Fibroblast of peridontal ligament (primary cell): ENCODE data around the gene GCK.
A peak's percentile ranks its signal among the peaks of the same experiment; 100 is the strongest.

Experiments
- DNase-seq: peaks from one replicate; pipeline ENCODE4 v3.0.0-alpha.2; 2010; ENCODE audit errors: extremely low read depth

Gene GCK

DNA sequence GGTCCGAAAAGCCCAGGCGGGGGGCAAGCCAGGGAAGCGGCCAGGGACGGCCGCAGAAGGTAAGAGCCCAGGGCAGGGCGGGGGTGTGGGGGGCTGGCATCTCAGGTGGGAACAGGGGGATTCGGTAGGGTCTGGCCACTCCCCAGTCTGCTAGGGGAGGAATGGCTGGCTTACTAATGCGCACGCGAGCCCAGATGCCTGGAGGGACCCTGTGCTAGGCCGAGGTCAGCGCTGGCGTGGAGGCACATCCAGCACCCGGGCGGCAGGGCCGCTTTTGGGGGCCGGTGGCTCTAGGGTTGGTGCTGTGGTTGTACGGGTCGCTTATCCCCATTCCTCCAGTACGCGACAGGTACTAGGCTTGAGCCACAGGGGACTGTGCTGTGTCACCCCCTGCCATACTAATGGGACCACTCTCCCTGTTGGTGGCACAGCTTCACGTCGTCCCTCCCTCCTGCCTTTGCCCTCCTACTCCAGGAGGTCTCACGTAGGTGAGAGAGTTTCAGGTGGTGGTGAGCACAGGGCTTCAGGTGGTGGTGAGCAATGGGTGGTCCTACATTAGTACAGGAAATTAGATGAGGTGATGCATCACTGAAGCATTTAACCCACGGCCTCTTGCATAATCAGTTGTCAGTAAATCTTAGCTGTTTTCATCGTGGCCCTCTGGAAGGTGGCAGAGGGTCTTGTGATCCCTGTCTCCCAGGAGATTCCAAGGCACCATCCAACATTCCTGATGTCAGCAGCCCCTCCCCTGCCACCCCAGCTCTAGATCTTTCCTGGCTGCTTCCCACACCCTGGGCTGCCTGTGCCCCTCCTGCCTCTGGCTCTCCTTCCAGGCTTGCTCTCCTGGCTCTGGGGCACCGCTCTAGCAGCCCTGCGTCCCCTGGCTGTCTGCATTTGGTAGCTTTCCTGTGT lies 84.1 kb downstream of the GCK start:
- DNase-seq: peak; percentile 65

DNA sequence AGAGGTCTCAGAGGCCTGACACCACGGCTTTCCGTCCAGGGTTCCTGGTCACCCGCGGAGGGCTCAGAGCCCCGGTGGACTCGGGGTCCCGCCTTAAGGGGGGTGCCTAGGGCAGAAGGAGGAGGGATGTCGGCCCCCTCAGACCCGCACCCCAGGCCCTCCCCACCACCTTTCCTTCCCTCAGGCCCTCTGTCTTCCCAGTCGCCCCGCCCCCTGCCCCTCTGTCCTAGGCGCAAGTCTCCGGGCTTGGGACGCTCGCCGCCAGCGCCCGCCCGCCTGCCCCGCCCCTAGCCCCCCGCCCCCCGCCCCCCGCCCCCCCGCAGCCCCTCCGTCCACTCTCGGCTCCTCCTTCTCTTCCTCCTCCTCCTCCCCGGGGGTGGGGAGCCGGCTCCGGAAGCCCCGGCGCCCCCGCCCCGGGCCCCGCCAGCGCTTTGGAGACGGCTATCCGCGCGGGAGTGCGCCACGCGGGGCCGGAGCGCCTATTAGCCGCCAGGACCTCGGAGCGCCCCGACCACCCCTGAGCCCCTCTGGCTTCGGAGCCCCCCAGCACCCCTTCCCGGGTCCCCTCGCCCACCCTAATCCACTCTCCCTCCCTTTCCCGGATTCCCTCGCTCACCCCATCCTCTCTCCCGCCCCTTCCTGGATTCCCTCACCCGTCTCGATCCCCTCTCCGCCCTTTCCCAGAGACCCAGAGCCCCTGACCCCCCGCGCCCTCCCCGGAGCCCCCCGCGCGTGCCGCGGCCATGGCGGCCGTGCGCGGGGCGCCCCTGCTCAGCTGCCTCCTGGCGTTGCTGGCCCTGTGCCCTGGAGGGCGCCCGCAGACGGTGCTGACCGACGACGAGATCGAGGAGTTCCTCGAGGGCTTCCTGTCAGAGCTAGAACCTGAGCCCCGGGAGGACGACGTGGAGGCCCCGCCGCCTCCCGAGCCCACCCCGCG lies 85.0 kb downstream of the GCK start, which contains the start of gene AEBP1:
Gene AEBP1 (plus strand): TSS at position 423 of the 937 bp plus-strand sequence. CDS start 321 bp downstream, at position 744.
- no peak for DNase-seq

DNA sequence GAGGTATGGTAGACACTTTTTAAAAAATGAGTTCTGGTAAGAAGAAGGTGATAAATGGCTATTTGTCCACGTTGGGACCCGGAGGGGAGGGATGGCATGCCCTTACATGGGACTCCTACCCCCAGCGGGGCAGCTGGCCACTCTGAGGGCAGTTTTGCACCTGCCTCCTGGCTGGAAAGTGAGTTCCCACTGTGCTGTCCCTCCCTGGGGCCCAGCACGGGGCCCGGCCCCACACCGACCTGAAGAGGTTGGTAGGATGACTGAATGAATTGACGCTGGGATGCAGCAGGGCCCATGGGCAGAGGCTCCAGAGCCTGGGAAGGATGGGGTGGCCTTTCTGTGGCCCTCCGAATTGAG lies 85.7 kb downstream of the GCK start:
- DNase-seq: no peak

DNA sequence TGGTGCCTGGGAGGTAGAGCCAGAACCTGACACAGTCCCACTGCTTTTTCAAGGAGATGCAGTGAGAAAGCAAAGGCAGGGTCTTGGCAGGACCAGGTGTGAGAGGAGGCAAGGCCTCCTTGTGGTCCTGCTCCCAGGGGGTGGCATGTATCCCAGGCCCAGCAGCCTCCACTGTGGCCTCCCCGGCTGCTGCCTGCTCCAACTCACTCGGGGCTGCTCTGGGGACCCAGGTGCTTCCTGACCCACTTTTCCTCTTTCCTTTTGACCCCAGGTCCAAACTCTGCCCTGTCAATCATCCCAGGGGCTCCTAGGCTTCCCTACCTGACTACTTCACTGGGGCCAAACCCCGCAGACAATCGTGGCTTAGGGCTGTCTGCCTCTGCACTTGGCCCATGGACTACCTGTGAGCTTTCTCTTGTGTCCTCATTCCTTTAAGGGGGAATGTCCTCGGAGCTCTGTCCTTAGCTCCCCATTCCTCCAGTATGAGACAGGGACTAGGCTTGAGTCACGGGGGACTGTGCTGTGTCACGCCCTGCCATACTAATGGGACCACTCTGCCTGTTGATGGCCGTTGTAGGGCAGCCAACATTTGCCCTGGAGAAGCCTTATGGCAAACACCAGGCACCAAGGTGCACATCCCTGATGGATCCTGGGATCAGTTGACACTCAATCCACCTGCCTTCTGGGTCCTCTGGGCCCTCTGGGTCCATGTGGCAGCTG lies 86.2 kb downstream of the GCK start:
- DNase-seq: no peak

DNA sequence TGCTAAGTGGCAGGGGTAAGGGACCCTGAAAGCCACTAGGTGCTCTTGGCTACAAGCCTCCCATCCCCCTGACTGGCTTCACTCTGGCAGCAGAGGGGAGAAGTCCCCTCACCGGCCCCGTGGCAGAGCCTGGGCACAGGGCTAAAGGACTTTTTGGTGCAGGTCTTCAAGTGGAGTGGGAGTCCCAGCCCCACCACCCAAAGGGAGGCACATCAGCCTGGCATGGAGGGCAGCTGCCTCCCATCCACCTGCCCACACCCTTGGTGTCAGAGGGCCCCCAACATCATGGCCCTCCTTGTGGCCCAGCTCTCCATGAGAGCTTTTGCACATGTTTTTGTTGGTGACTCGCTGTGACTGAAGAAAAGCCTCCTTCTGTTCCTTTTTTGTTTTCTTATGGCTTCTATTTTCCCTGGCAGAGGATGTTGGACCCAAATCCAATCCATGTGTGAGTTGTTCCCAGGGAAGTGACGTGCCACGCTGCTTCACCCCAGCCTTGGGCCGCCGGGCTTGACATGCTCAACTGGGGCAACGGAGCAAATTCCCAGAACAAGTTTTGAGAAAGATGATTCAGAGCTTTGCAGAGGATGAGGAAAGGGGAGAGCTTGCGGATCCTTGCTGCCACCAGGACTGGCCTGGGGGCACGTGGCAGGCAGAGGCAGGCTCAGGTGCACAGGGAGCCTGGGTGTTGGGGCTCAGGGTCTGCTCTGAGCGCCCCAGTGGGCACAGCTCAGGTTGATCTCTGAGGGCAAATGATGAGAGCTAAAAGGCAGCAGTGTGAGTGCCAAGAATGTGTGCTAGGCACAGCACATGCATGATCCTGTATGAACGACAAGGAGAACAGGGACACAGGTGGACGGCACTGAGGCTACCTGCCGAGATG lies 87.0 kb downstream of the GCK start:
- DNase-seq: peak; percentile 95

DNA sequence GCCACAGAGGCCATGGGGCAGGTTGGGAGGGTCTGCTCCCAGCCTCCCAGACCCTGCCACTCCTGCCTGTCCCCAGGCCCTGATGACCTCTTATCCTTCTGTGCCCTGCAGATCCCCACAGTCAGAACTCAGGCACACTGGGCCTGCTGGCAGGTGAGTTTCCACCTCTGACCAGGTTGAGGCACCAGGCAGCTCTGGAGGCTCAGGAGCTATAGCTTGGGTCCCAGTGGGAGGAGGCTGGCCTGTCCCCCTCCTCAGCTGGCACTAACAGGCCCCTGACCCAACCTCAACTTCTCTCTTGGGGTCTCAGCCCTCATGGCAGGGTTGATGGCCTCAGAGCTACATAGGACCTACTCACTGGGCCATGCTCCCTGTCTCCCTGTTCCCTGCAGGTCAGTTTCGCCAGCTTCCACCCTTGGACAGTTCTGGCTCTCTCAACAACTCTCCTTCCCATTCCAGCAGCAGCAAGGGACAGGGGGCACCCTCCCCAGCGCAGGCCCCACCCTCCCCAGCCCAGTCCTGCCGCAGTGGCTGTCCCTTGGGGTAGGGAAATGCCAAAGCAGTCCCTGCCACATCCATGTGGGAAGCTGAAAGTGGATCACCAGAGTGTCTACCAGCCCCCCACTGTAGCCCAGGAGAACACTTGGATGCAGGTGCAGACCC lies 87.8 kb downstream of the GCK start:
- DNase-seq: no peak

DNA sequence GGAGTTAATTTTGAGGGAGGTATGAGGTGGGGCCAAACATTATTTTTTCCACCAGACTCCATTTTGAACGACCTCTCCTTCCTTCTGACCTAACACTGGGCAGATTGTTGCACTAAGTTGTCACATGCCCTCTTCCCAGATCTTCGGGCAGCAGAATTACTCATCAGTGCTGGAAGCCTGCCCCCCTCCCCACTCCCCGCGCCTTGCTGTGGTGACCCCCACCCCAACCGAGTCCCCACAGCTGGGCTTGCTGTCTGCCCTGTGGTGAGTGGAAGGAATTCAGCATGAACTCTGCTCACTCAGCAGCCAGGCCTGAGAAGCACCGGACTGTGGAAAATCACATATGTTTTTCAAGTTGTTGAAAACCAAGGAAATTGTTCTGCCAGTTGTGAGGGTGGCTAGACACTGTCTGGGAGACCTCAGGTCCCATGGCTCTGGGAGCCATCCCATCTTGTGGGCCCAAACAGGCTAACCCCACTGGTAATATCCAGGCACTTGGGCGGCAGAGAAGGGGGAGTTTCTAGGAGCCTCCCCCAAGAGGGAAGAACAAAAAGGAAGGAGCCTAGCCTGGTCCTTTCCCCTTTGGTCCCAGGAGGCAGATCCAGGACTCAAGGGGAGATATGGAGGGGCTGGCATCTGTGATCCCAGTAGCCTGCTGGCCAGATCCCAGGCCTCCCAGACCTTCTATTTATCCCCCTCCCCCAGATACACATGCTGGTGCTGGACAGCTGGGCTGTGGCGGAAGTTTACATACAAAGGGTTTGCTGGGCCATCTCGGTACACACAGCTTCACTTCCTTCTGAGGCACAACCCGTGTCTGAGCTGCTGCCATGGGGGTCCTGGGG lies 88.6 kb downstream of the GCK start:
- peak; percentile 94 for DNase-seq

DNA sequence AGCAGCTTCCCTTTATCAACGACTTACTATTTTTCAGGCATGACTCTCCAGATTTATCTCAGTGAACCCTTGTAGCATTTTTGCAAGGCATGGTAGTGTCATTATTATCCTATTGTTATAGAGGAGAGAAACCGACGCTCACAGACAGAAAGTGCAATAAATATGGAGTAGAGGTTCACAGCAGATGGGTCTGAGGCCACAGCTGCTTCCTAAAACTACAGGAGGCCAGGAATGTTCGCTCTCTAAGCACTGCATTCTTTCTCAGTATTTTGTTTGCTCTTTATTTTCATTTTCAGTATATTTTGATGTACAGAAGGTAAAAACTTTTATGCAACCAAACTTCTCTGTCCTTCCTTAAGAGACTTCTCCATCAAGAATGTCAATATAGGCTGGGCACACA lies 89.6 kb downstream of the GCK start:
- no peak for DNase-seq

DNA sequence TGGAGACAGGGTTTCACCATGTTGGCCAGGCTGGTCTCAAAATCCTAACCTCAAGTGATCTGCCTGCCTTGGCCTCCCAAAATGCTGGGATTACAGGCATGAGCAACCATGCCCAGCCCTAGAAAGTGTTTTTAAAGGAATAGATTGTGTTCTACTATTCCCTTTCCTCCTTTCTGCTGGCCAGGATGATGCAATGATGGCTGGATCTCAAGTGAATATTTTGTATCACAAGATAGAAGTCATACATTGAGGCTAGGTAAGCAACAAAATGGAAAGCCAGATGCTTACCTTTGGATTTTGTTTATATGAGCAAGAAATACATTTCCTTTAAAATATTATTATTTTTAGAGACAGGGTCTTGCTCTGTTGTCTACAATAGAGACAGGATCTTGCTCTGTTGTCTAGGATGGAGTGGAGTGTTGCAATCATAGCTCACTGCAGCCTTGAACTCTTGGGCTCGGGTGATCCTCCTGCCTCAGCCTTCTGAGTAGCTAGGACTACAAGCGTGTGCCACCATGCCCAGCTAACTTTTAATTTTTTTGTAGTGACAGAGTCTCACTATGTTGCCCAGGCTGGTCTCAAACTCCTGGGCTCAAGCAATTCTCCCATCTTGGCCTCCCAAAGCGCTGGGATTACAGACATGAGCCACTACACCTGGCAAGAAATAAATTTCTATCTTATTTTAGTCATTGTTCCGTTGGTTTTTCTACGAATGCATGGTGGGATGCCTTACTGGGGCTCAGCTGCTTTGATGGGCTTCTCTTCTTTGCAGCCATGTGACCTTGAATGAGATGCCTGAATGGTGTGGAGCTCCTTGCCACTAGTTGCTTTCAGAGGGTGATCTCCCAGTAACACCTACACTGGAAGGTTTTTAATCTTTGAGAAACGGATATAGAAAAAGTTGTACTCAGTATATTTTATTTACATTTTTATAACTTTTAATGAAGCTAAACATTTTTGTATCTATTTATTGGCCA lies 90.9 kb downstream of the GCK start:
- DNase-seq: no peak

DNA sequence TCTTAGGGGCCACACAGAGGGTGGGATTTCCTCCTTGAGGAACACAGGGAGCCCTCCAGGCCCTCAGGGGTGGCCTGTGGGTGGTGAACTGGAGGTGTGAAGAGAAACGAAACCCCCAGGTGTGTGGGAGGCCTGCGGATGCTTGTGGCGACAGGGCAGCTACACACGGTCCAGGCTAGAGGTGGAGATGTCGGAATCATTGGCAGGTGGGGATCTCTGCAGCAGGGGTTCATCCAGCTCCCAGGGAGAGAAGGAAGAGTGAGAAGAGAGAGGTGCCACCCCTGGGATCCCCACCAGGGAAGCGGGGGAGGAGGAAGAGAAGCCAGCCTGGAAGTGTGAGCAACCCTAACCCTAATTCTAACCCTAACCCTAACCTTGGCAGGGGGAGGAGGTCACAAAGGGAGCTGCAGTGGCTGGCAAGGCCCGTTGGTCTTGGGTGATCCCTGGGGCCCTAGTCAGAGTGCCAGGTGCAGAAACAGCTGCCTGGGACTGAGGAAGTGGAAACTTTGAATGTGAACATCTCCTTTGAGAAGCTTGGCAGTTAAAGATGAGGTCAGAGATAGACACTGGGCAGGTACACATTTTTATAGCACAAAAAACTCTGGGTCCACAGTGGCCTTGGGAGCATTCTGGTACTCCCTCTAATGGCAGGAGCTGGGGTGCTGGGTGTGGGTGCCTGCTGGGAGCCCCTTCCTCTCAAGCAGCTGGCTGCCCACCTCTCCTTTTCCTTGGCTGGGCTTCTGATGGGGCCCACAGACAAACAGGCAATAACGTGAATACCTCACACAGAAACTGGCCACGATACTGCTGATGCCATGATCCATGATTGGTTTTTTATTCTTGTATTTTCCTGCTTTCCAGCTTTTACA lies 91.9 kb downstream of the GCK start:
- no peak for DNase-seq

DNA sequence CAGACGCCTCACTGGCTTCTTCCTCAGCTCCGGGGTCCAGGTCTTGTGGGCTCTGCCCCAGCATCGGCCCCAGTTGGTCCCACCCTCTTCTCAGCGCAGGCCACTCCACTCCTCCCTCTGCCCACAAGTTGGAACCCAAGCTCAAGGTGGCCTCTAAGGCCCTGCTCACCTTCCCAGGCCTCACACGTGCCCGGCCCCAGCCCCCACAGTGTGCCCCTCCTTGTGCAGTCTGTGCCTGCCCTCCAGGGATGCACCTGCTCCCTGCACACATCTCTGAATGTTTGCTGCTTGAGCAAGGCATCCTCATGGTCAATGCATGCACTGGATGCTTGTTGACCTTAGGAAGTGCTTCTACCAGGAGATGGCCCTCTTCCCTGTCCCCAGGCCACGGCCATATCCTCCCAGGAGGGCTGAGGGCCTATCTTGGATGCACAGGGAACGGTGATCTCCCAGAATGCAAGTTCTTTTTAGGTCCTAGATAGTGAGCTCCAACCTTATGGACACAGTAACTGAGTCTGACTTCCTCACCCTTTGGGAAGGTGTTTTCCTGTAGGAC lies 92.8 kb downstream of the GCK start:
- DNase-seq: no peak

DNA sequence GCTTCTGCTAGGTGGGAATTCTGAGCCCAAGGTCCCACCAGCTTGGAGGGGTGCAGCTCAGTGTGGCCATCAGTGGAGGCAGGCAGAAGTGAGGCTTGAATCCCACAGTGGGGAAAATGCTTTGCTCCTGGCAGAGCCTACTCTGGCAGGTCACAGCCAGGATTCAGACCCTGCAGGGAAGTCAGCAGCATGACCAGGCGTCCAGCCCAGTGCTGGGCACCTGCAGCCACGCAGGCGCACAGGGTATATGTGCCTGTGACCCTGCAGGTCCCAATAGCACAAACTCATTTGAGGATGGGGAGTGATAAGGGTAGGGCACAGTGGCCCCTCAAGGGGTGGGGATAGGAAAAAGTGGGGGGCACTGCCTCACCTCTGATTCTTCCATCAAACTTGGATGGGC lies 93.5 kb downstream of the GCK start:
- DNase-seq: no peak

DNA sequence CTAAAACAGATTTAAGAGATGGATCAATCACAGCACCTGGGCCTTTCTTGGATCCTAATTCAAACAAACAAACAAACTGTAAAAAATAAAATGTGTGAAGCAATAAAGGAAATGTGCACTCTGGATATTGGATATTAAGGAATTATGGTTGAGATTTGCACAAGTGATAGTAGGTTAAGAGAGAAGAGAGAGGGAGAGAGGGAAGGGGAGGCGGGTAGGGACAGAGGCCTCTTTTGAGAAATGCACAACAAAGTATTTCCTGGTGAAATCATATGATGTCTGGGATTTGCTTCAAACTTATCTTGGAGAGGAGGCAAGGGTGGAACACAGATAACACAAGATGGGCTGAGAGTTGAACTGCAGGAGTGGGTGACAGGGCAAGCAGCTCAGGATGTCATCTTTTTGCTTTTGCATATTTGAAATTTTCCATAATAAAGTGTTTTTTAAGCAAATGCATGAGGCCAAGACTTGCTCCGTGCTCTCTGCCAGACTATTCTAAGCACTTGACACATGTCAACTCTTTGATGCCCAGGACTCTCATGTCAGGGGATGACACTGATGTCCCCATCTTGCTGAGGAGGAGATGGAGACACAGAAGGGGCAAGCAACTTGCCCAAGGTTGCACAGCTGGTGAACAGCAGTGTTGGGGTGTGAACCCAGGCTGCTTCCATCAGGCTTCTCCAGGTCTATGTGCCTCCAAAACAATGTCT lies 94.2 kb downstream of the GCK start:
- no peak for DNase-seq

DNA sequence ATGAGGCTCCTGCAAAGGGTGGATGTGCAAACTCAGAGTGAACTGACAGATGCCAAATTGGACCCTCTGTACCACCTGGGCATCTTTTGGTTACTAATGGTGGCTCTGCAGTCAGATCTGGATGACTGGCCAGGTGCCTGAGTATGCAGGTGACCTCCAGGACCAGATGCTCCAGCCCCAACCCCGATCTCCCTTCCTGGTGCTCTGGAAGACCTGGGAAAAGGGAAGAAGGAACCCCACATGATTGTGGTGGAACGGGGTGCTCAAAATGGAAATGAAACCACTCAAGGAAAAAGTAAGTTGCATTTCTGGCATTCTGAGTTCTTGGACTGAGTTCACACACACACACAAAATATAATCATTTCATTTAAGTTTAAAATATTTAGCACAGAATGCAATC lies 94.9 kb downstream of the GCK start:
- no peak for DNase-seq
